IMR-90 (cell line): ENCODE data around the gene FBXO41. TPM values are rescaled to one million over a fixed set of nuclear protein-coding genes. Genes with fewer than 3 reads are reported as not detected.
"Not testable (repeated sequence)": the region's sequence is repeated elsewhere in the genome, so short reads cannot be mapped to it uniquely, and the experiment has no call there.

Source experiments
- ATAC-seq: fragments of 200-7000 bp; cut with Tn5 transposase; 2 replicates; pipeline ENCODE4 v1.9.1; 2020; ENCODE audit warnings: low read depth, mild to moderate bottlenecking, moderate library complexity
- BruUV-seq: library from RNA; stranded (reverse); fragments of 400-500 nt; replicated peaks from 2 replicates; lab custom pipeline; 2021; lab: Mats Ljungman, UMichigan
- CTCF ChIA-PET: fragments of 300-600 bp; formaldehyde crosslinking; extraction: SDS; loops from one replicate; lab custom pipeline; 2021; ENCODE audit warnings: antibody characterized with exemption; lab: Yijun Ruan, JAX
- POLR2A ChIA-PET: fragments of 300-600 bp; sonication (Branson Sonifier 250); formaldehyde crosslinking; loops from one replicate; lab custom pipeline; 2022; ENCODE audit warnings: antibody characterized with exemption; ENCODE audit not compliant: unreplicated experiment; lab: Charles Lee
- DNase-seq: peaks from one replicate; pipeline ENCODE4 v3.0.0; 2013
- H2AFZ ChIP-seq: replicated peaks from 2 replicates; pipeline ENCODE3; 2013; ENCODE audit warnings: low read length, mild to moderate bottlenecking; ENCODE audit not compliant: poor library complexity
- H2AK5ac ChIP-seq: 2 replicates; pipeline ENCODE4 v1.6.1; 2013; ENCODE audit warnings: low read depth, low read length, inconsistent platforms
- H2AK9ac ChIP-seq: replicated peaks from 2 replicates; pipeline ENCODE3; 2013; ENCODE audit warnings: mild to moderate bottlenecking, low read depth, low read length, moderate library complexity; ENCODE audit not compliant: poor library complexity
- H2BK120ac ChIP-seq: 2 replicates; pipeline ENCODE4 v1.6.1; 2013; ENCODE audit warnings: low read depth, low read length, inconsistent platforms
- H2BK15ac ChIP-seq: 3 replicates; pipeline ENCODE4 v1.6.1; 2013; ENCODE audit warnings: low read depth, low read length, inconsistent platforms
- H2BK20ac ChIP-seq: 2 replicates; pipeline ENCODE4 v1.6.1; 2013; ENCODE audit warnings: low read depth, mild to moderate bottlenecking, inconsistent platforms, low read length, moderate library complexity
- H2BK5ac ChIP-seq: 2 replicates; pipeline ENCODE4 v1.6.1; 2013; ENCODE audit warnings: mild to moderate bottlenecking, low read depth, low read length, inconsistent platforms; ENCODE audit not compliant: poor library complexity, severe bottlenecking
- H3K14ac ChIP-seq: replicated peaks from 2 replicates; pipeline ENCODE4 v1.6.1; 2013; ENCODE audit warnings: low read depth, low read length, inconsistent platforms
- H3K18ac ChIP-seq: 2 replicates; pipeline ENCODE4 v1.6.1; 2013; ENCODE audit warnings: low read depth, low read length, control low read depth
- H3K23ac ChIP-seq: 2 replicates; pipeline ENCODE4 v1.6.1; 2013; ENCODE audit warnings: low read depth, low read length, inconsistent platforms
- H3K27ac ChIP-seq: 2 replicates; pipeline ENCODE4 v1.5.1; 2013; ENCODE audit warnings: mild to moderate bottlenecking, control low read depth, low read length; ENCODE audit not compliant: insufficient read depth
- H3K27me3 ChIP-seq: 2 replicates; pipeline ENCODE4 v1.6.1; 2013; ENCODE audit warnings: low read length; ENCODE audit not compliant: control insufficient read depth, insufficient read depth
- H3K36me3 ChIP-seq: 2 replicates; pipeline ENCODE4 v1.6.1; 2013; ENCODE audit warnings: low read length, mixed read lengths; ENCODE audit not compliant: control insufficient read depth, insufficient read depth
- H3K4ac ChIP-seq: 2 replicates; pipeline ENCODE4 v1.6.1; 2013; ENCODE audit warnings: low read depth, low read length, inconsistent platforms
- H3K4me1 ChIP-seq: 2 replicates; pipeline ENCODE4 v1.6.1; 2013; ENCODE audit warnings: low read length, mixed read lengths; ENCODE audit not compliant: control insufficient read depth, insufficient read depth
- H3K4me2 ChIP-seq: 2 replicates; pipeline ENCODE4 v1.6.1; 2013; ENCODE audit warnings: low read depth, mild to moderate bottlenecking, control low read depth, low read length, moderate library complexity
- H3K4me3 ChIP-seq: 2 replicates; pipeline ENCODE4 v1.5.1; 2013; ENCODE audit warnings: low read depth, mild to moderate bottlenecking, control low read depth, low read length, moderate library complexity; ENCODE audit not compliant: insufficient read depth
- H3K56ac ChIP-seq: 2 replicates; pipeline ENCODE4 v1.6.1; 2013; ENCODE audit warnings: low read length, inconsistent platforms; ENCODE audit not compliant: insufficient read depth; ENCODE audit errors: extremely low read depth
- H3K79me1 ChIP-seq, 2 experiments: 2 replicates each; pipeline ENCODE4 v1.6.1; 2013; ENCODE audit warnings: low read length in 2 of 2, inconsistent platforms in 1 of 2, low read depth in 1 of 2
- H3K9ac ChIP-seq: 2 replicates; pipeline ENCODE4 v1.6.1; 2013; ENCODE audit warnings: low read depth, low read length, control low read depth
- H3K9me1 ChIP-seq: 2 replicates; pipeline ENCODE4 v1.6.1; 2013; ENCODE audit warnings: low read length, inconsistent platforms; ENCODE audit not compliant: insufficient read depth
- H3K9me3 ChIP-seq: 2 replicates; pipeline ENCODE4 v1.6.1; 2013; ENCODE audit warnings: low read length; ENCODE audit not compliant: control insufficient read depth, insufficient read depth
- H4K20me1 ChIP-seq: 2 replicates; pipeline ENCODE4 v1.6.1; 2013; ENCODE audit warnings: low read length, inconsistent platforms; ENCODE audit not compliant: insufficient read depth
- H4K5ac ChIP-seq: 2 replicates; pipeline ENCODE4 v1.6.1; 2013; ENCODE audit warnings: mild to moderate bottlenecking, low read depth, low read length, control low read depth
- H4K8ac ChIP-seq, 2 experiments: 2 replicates each; pipeline ENCODE4 v1.6.1; 2013; ENCODE audit warnings: low read depth in 2 of 2, low read length in 2 of 2, control low read depth in 1 of 2, inconsistent platforms in 1 of 2
- H4K91ac ChIP-seq: 2 replicates; pipeline ENCODE4 v1.6.1; 2013; ENCODE audit warnings: low read depth, low read length, inconsistent platforms; ENCODE audit not compliant: insufficient read depth
- MAFK ChIP-seq: IDR thresholded peaks from 2 replicates; pipeline ENCODE4 v1.6.1; 2012; ENCODE audit warnings: low read depth, low read length, improper control_type of control experiment
- WGBS, 2 experiments: methylation state at CpG; one replicate each; pipeline versions ENCODE4 v1.1.5 to v1.1.7; 2013; ENCODE audit warnings: missing lambda C conversion rate in 2 of 2; ENCODE audit not compliant: insufficient read length in 1 of 2; ENCODE audit errors: extremely low coverage in 2 of 2; 5-methylcytosine and 5-hydroxymethylcytosine counted together
- dilution Hi-C: fragments of 300-500 bp; cut with HindIII; formaldehyde crosslinking; loops from one replicate; pipeline ENCODE4 v1.14.3; 2018; ENCODE audit warnings: low sequenced_read_pairs; ENCODE audit not compliant: unreplicated experiment
- in situ Hi-C: fragments of 300-500 bp; cut with MboI; formaldehyde crosslinking; loops from 3 replicates; pipeline ENCODE4 v1.14.3; 2019; ENCODE audit warnings: low sequenced_read_pairs, inconsistent platforms, mixed read lengths
- intact Hi-C: fragments of 100-400 bp; cut with micrococcal nuclease; formaldehyde crosslinking; loops from 2 replicates; pipeline ENCODE4 v1.10.0; 2022
- polyA plus RNA-seq, 3 experiments: library from polyadenylated mRNA; depleted of rRNA; stranded (reverse); fragments of >200 nt; gene quantifications; 2 replicates each; pipeline ENCODE4 v1.2.3, GENCODE V29; 2012; ENCODE audit warnings: low replicate concordance in 1 of 3
- total RNA-seq: library from RNA; depleted of rRNA; stranded (reverse); fragments of >200 nt; gene quantifications from 2 replicates; pipeline ENCODE4 v1.2.3, GENCODE V29; 2012

Gene FBXO41
- total and polyA plus RNA-seq, 2 of the 4 experiments (the other 2 are of a cell fraction) = 0.54 to 3.7 TPM

DNA sequence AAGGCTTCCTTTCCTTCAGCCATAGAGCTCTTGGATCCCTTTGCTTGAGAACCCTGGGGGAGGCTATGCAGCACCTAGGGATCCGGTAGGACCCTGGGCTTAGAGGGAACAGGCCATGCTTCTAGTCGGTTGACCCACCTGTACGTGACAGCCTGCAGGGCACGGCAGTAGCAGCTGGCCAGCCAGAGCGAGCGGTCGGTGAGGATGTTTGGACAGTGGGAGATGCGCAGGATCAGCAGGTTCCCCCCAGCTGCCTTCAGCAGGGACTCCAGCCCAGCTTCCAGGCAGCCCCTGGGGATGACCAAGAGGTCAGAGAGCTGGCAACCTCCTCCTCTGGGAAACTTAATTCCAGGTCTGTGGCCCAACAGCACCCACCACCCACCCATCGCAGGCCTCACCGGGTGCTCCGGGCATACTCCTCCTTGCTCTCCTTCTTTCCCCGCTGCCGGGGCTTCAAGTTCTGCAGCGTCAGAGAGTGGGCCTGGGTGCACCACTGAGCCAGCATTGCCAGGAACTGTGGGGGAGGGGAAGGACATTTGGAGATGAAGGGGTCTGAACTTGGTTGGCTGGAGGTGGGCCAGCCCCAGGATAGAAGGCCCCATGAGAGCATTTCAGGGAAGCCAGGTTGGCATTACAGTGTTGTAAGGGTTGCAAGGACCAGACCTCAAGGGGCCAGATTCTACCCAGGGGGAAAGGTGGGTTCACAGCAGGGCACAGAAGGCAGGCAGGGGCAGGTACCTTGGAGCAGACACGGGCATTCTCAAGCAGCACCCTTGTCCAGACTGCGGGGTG is 20.5 kb downstream of the FBXO41 start (continued):
- TF ChIP-seq MAFK = no peak

DNA sequence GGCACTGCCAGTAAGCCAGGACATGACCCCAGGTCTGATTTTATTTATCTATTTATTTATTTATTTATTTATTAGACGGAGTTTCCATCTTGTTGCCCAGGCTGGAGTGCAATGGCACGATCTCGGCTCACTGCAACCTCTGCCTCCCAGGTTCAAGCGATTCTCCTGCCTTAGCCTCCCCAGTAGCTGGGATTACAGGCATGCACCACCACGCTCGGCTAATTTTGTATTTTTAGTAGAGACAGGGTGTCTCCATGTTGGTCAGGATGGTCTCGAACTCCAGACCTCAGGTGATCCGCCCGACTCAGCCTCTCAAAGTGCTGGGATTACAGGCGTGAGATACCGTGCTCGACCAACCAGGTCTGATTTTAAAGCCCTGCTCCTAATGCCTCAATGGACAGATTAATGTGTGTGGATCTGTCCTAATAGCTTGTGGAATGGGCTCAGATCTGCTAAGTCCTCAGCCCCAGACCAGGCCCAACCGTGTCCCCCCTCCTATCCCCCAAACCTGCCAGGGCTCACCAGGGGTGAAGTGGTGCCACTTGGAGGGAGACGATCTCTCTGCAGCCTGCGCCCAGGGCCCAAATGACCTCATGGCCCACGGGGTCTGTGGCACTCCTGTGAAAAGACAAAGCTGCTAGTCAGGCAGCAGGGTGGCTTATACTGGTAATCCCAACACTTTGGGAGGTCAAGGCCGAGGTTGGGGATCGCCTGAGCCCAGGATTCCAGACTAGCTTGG is 21.4 kb downstream of the FBXO41 start:
- WGBS, 2 experiments = 88% methylated on average over 3 of the region's 18 CpGs; no CpG with 5 or more reads in 1 of the 2 experiments
- POLR2A ChIA-PET, H3K79me1 ChIP-seq, H3K23ac ChIP-seq, H3K56ac ChIP-seq, H3K27ac ChIP-seq, DNase-seq, H3K18ac ChIP-seq, H3K4ac ChIP-seq, H3K9ac ChIP-seq, H2AFZ ChIP-seq, in situ Hi-C loops, H3K9me1 ChIP-seq, dilution Hi-C loops, H3K36me3 ChIP-seq, H3K27me3 ChIP-seq, H3K4me3 ChIP-seq, H2AK5ac ChIP-seq, H2BK15ac ChIP-seq, H2BK20ac ChIP-seq, H4K20me1 ChIP-seq, H4K91ac ChIP-seq, CTCF ChIA-PET, H4K5ac ChIP-seq, H4K8ac ChIP-seq, H3K4me1 ChIP-seq, H3K4me2 ChIP-seq, H2AK9ac ChIP-seq, H2BK5ac ChIP-seq, H3K14ac ChIP-seq, H3K9me3 ChIP-seq, BruUV-seq, ATAC-seq, H2BK120ac ChIP-seq: not testable (repeated sequence)
- intact Hi-C loops = loop anchor here (5.0 kb wide), 1 partner anchor 101 kb away; no protein-coding TSS in a partner anchor
